GM21529 (cell line): Measurements from ENCODE around the gene ORM2.
"Not testable (repeated sequence)": the region's sequence is repeated elsewhere in the genome, so short reads cannot be mapped to it uniquely, and the experiment has no call there.

ENCODE experiments used
- ATAC-seq: cut with Tn5 transposase; IDR thresholded peaks from one replicate; pipeline ENCODE4 v1.9.1; 2021; ENCODE audit not compliant: unreplicated experiment

The ORM2 gene

GRCh38 chr9:114329625-114330022 is at the start of gene ORM2:
TSS of gene ORM2 (plus strand) at chr9:114329869. CDS start at chr9:114329905, 36 bp downstream.
- ATAC-seq, result not testable (repeated sequence)

- no peak for ATAC-seq
These were observed 48.8 kb upstream of the ORM2 start for GRCh38 chr9:114280636-114281472.

- ATAC-seq, result no peak
These were observed 48.1 kb upstream of the ORM2 start for GRCh38 chr9:114281473-114282103.

- ATAC-seq, result no peak
These were observed 47.6 kb upstream of the ORM2 start for GRCh38 chr9:114282104-114282485.

- ATAC-seq, result no peak
These were observed 47.2 kb upstream of the ORM2 start for GRCh38 chr9:114282507-114282906.

- ATAC-seq, result no peak
These were observed 46.7 kb upstream of the ORM2 start for GRCh38 chr9:114282926-114283325.

GRCh38 chr9:114283551-114284111 is 46.0 kb upstream of the ORM2 start:
- ATAC-seq, result no peak

GRCh38 chr9:114284316-114285060 is 45.2 kb upstream of the ORM2 start:
- ATAC-seq, result no peak

GRCh38 chr9:114285166-114285867 is 44.4 kb upstream of the ORM2 start:
- no peak for ATAC-seq

- no peak for ATAC-seq
These were observed 43.5 kb upstream of the ORM2 start for GRCh38 chr9:114286146-114286679.

- ATAC-seq, result no peak
These were observed 42.5 kb upstream of the ORM2 start for GRCh38 chr9:114287001-114287762.

- ATAC-seq, result no peak
These were observed 41.9 kb upstream of the ORM2 start for GRCh38 chr9:114287763-114288192.

- ATAC-seq, result no peak
These were observed 41.2 kb upstream of the ORM2 start for GRCh38 chr9:114288193-114289091.

- ATAC-seq, result no peak
These were observed 40.6 kb upstream of the ORM2 start for GRCh38 chr9:114289106-114289505.

GRCh38 chr9:114289571-114290481 is 39.8 kb upstream of the ORM2 start:
- no peak for ATAC-seq

GRCh38 chr9:114290561-114290986 is 39.1 kb upstream of the ORM2 start:
- ATAC-seq, result no peak

- ATAC-seq, result no peak
These were observed 38.6 kb upstream of the ORM2 start for GRCh38 chr9:114291064-114291474.
